GM12891 (cell line): ENCODE results near the gene GIT2. TPM values are rescaled to one million over a fixed set of nuclear protein-coding genes. Genes with fewer than 3 reads are reported as not detected.

Experiments
- DNase-seq: peaks from one replicate; pipeline ENCODE4 v3.0.0; 2011; ENCODE audit warnings: low spot score; ENCODE audit not compliant: insufficient read length
- FAIRE-seq: peaks from 2 replicates; lab custom pipeline; 2011; peaks lifted over from hg19 to GRCh38; lab: Jason Lieb, UNC
- PAX5 ChIP-seq: IDR thresholded peaks from 2 replicates; pipeline ENCODE4 v1.6.1; 2011; ENCODE audit warnings: low read length, moderate library complexity, mild to moderate bottlenecking; ENCODE audit not compliant: insufficient read depth, severe bottlenecking
- POLR2A ChIP-seq: IDR thresholded peaks from 2 replicates; pipeline ENCODE4 v1.6.1; 2011; ENCODE audit warnings: low read depth, low read length, control low read depth
- POLR2AphosphoS5 ChIP-seq: IDR thresholded peaks from 2 replicates; pipeline ENCODE4 v1.6.1; 2011; ENCODE audit warnings: low read depth, low read length, control low read depth
- POU2F2 ChIP-seq: IDR thresholded peaks from 2 replicates; pipeline ENCODE4 v1.6.1; 2011; ENCODE audit warnings: low read depth, mild to moderate bottlenecking, control low read depth, low read length, moderate library complexity
- SPI1 ChIP-seq: IDR thresholded peaks from 2 replicates; pipeline ENCODE4 v1.6.1; 2011; ENCODE audit warnings: low read depth, low read length, control low read depth
- TAF1 ChIP-seq: IDR thresholded peaks from 2 replicates; pipeline ENCODE4 v1.6.1; 2011; ENCODE audit warnings: low read depth, low read length, control low read depth
- polyA plus RNA-seq: library from polyadenylated mRNA; unstranded; fragments of >200 nt; gene quantifications from one replicate; pipeline ENCODE4 v1.2.1, GENCODE V29; 2012; ENCODE audit warnings: low read depth, missing spikeins, inconsistent platforms; ENCODE audit not compliant: missing spikeins

The GIT2 gene
- polyA plus RNA-seq = 24.6 TPM

- FAIRE-seq = peak; percentile 96
Observed at GRCh38 chr12:109995686-109996482, at the start of gene GIT2. TSS of gene GIT2 (minus strand) at chr12:109996368. CDS start at chr12:109996224, 144 bp downstream.

GRCh38 chr12:110042264-110042663 is 46.1 kb upstream of the GIT2 start:
- TF ChIP-seq TAF1 (no peak), SPI1 (no peak), POU2F2 (no peak), POLR2A (no peak), PAX5 (no peak), POLR2AphosphoS5 (no peak)
- DNase-seq = no peak
- FAIRE-seq = no peak

More at GRCh38 chr12:109995686-109996482, at the start of gene GIT2:
- TF ChIP-seq POLR2A = peak; percentile 83
- peak; percentile 52; the same call in 1 of the 2 replicates for TF ChIP-seq SPI1
- TF ChIP-seq PAX5 = no peak
- peak; percentile 65 for TF ChIP-seq TAF1
- TF ChIP-seq POLR2AphosphoS5 = peak; percentile 85
- TF ChIP-seq POU2F2 = no peak; the same call in 1 of the 2 replicates
- DNase-seq = peak; percentile 89

GRCh38 chr12:110039085-110039807 is 43.1 kb upstream of the GIT2 start:
- DNase-seq (no peak), FAIRE-seq (no peak)
- TF ChIP-seq SPI1 (no peak), POLR2A (no peak), TAF1 (no peak), POU2F2 (no peak), PAX5 (no peak), POLR2AphosphoS5 (no peak)

- FAIRE-seq = no peak
- TF ChIP-seq SPI1 (no peak), PAX5 (no peak), TAF1 (no peak), POLR2A (no peak), POU2F2 (no peak), POLR2AphosphoS5 (no peak)
Observed at GRCh38 chr12:110038741-110039084, 42.5 kb upstream of the GIT2 start.

GRCh38 chr12:110037315-110037714 is 41.1 kb upstream of the GIT2 start:
- DNase-seq (no peak), FAIRE-seq (no peak)
- TF ChIP-seq PAX5 = no peak
- TF ChIP-seq TAF1 = no peak
- TF ChIP-seq POU2F2 = no peak
- no peak for TF ChIP-seq POLR2A
- no peak for TF ChIP-seq SPI1
- TF ChIP-seq POLR2AphosphoS5 = no peak

More at GRCh38 chr12:110038741-110039084, 42.5 kb upstream of the GIT2 start:
- DNase-seq = no peak

GRCh38 chr12:110035534-110036104 is 39.5 kb upstream of the GIT2 start:
- TF ChIP-seq SPI1 = no peak
- TF ChIP-seq POU2F2 = no peak
- no peak for TF ChIP-seq POLR2A
- TF ChIP-seq PAX5 = no peak
- no peak for TF ChIP-seq TAF1
- no peak for TF ChIP-seq POLR2AphosphoS5
- FAIRE-seq (no peak), DNase-seq (no peak)

GRCh38 chr12:110033888-110034287 is 37.7 kb upstream of the GIT2 start:
- no peak for DNase-seq
- TF ChIP-seq POU2F2 (no peak), POLR2AphosphoS5 (no peak), TAF1 (no peak), POLR2A (no peak), PAX5 (no peak), SPI1 (no peak)

GRCh38 chr12:110029290-110029815 is 33.2 kb upstream of the GIT2 start:
- TF ChIP-seq SPI1 (no peak), POLR2A (no peak), TAF1 (no peak), POU2F2 (no peak), POLR2AphosphoS5 (no peak)
- DNase-seq (no peak), FAIRE-seq (no peak)

More at GRCh38 chr12:110033888-110034287, 37.7 kb upstream of the GIT2 start:
- no peak for FAIRE-seq

- TF ChIP-seq PAX5 (no peak), TAF1 (no peak), POLR2AphosphoS5 (no peak), POLR2A (no peak), SPI1 (no peak), POU2F2 (no peak)
- DNase-seq (no peak), FAIRE-seq (no peak)
Observed at GRCh38 chr12:110028323-110028722, 32.2 kb upstream of the GIT2 start.

GRCh38 chr12:110024051-110024450 is 27.9 kb upstream of the GIT2 start:
- no peak for FAIRE-seq
- no peak for DNase-seq
- TF ChIP-seq POLR2AphosphoS5 = no peak
- no peak for TF ChIP-seq PAX5
- TF ChIP-seq POU2F2 = no peak
- TF ChIP-seq POLR2A = no peak
- TF ChIP-seq TAF1 = no peak
- TF ChIP-seq SPI1 = no peak
